Suprapubic skin (tissue), 4 donors: Measurements from ENCODE around the gene SDF2. TPM values are rescaled to one million over a fixed set of nuclear protein-coding genes. Genes with fewer than 3 reads are reported as not detected.

Source experiments
- DNase-seq, 2 donors: peaks; one replicate each; pipeline ENCODE4 v3.0.0-alpha.2; 2019; ENCODE audit warnings: low spot score in 2 of 2
- H3K27ac ChIP-seq: fragments of 200-600 bp; sonication (generic); one replicate; pipeline ENCODE4 v1.5.1; 2019
- H3K27me3 ChIP-seq: fragments of 200-600 bp; sonication (generic); one replicate; pipeline ENCODE4 v1.5.1; 2019
- H3K36me3 ChIP-seq: fragments of 200-600 bp; sonication (generic); one replicate; pipeline ENCODE4 v1.5.1; 2019
- H3K4me1 ChIP-seq: fragments of 200-600 bp; sonication (generic); one replicate; pipeline ENCODE4 v1.5.1; 2019
- H3K4me3 ChIP-seq: fragments of 200-600 bp; sonication (generic); one replicate; pipeline ENCODE4 v1.5.1; 2019; ENCODE audit warnings: mild to moderate bottlenecking
- H3K9me3 ChIP-seq: fragments of 200-600 bp; sonication (generic); one replicate; pipeline ENCODE4 v1.5.1; 2019
- EP300 ChIP-seq: sonication (generic); formaldehyde crosslinking; IDR thresholded peaks from one replicate; pipeline ENCODE4 v1.6.1; 2017; ENCODE audit warnings: antibody characterized with exemption
- POLR2A ChIP-seq, 2 donors: fragments of 450-650 bp; IDR thresholded peaks; one replicate each; pipeline ENCODE4 v1.6.1; 2017; ENCODE audit warnings: antibody characterized with exemption in 2 of 2, mild to moderate bottlenecking in 2 of 2, moderate library complexity in 2 of 2
- POLR2AphosphoS5 ChIP-seq, 3 donors: sonication (generic); formaldehyde crosslinking; IDR thresholded peaks; one replicate each; pipeline ENCODE4 v1.6.1; 2017; ENCODE audit warnings: antibody characterized with exemption in 3 of 3
- WGBS: methylation state at CpG from one replicate; pipeline ENCODE4 v1.1.5; 2018; 5-methylcytosine and 5-hydroxymethylcytosine counted together
- total RNA-seq, 4 donors: library from RNA; depleted of rRNA; stranded (reverse); fragments of >200 nt; gene quantifications; one replicate each; pipeline ENCODE4 v1.1.0, GENCODE V29; 2016
- TF ChIP-seq, protein P1 (sequence below), 2 donors: fragments of 200-600 bp in 1 of 2; fragments of 450-650 bp in 1 of 2; sonication (generic) in 1 of 2; IDR thresholded peaks; one replicate each; pipeline ENCODE4 v1.5.1; 2016 to 2019; ENCODE audit warnings: antibody characterized with exemption in 2 of 2, mild to moderate bottlenecking in 1 of 2, moderate library complexity in 1 of 2

Gene SDF2
- total RNA-seq, 4 donors from 2014 or later: 35.8 to 50.3 (median 36.3) TPM

DNA sequence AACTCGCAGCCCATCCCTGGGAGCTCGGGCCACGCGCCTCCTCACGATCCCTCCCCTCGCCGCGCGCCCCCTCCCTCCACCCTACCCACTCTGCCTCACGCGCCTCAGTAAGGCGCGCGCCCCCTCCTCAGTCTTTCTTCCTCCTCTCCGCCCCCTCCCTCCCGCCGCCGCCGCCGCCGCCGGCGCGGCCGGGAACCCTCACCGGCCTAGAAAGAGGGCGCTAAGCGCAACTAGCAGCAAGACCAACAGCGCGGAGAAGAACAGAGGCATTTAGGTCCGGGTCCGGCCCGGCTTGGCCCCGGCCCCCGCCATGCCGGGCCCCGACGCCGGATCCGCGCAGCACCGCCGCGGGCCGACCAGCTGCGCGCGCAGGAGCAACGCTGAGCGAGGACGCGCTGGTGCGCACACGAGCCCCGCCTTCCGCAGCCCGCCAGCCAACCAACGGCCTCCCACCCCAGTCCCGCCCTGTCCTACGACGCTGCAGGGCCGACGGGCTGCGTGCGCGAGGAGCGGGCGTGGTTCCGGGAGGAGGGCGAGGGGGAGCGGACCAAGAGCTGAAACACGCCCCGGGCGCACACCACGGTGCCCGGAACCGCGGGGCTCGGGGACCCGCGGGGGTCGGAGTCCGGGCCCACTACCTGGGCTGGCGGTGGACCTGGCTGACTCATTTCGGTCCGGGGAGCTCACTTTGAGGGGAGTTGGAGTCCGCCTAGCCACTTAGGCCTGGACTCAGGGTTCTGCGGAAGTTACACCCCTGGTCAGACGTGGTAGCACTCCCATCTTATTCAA lies 16.7 kb downstream of the SDF2 start, which contains the start of gene BLTP2:
Gene BLTP2, minus strand, starts transcription at position 372 of the 789 bp plus-strand sequence. Its CDS starts 102 bp downstream, at position 270.
- Histone ChIP-seq H3K9me3 (no peaks in the 10 kb centered on the region), H3K36me3 (peaks cover 41% of the 10 kb centered on the region), H3K4me3 (peak within 1 kb of the TSS; percentile 74), H3K4me1 (peaks cover 34% of the 10 kb centered on the region), H3K27me3 (no peaks in the 10 kb centered on the region), H3K27ac (peak within 1 kb of the TSS; percentile 90)
- 1% methylated on average over 64 of the region's 89 CpGs for WGBS
- DNase-seq: peak; percentile 98
- TF ChIP-seq POLR2A (IDR thresholded peaks at IDR 0.05): peak in 1 of 2 donors; percentile 81
- TF ChIP-seq, protein P1, sequence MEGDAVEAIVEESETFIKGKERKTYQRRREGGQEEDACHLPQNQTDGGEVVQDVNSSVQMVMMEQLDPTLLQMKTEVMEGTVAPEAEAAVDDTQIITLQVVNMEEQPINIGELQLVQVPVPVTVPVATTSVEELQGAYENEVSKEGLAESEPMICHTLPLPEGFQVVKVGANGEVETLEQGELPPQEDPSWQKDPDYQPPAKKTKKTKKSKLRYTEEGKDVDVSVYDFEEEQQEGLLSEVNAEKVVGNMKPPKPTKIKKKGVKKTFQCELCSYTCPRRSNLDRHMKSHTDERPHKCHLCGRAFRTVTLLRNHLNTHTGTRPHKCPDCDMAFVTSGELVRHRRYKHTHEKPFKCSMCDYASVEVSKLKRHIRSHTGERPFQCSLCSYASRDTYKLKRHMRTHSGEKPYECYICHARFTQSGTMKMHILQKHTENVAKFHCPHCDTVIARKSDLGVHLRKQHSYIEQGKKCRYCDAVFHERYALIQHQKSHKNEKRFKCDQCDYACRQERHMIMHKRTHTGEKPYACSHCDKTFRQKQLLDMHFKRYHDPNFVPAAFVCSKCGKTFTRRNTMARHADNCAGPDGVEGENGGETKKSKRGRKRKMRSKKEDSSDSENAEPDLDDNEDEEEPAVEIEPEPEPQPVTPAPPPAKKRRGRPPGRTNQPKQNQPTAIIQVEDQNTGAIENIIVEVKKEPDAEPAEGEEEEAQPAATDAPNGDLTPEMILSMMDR (IDR thresholded peaks at IDR 0.05): no peak
- peak in 2 of 3 donors; percentile 46 to 84 for TF ChIP-seq POLR2AphosphoS5 (IDR thresholded peaks at IDR 0.05)

DNA sequence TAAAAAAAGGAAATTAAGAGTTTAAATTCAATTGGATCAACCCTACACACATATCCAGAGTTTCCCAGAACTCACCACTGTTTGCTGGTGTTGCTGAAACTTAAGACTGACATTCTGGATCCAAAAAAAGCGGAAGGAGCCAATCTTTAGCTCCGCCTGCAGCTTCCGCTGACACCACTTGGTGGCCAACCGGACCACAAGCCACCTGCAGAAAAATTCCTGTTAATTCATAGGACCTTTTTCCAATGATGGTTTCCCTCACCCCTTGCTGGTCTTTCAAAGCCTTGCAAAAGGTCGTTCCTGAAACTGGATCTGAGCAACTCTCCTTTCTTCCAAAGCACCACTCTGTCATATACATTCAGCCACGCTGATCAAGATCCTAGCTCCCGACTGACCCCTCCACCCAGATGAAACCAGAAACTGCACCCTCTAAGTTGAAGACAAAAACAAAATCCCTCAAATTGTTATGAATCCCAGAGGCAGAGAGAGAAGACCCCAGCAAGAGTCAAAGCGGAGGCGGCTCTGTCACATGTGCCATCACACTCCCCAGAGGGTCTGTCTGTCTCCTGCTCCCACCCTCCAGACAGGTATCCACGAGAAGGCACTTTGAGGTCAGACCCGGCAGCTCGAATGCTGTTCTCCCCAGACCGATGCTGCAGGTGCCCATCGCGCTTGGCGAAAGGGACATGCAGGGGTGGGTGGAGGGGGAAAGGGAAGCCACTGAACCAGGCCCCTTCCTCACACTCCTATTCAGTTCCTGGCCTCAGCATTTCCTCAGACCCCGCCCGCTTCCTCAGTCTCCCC lies 17.5 kb downstream of the SDF2 start:
- no peaks in the 10 kb centered on the region for H3K27me3 ChIP-seq
- peaks cover 34% of the 10 kb centered on the region for H3K4me1 ChIP-seq
- peak in 1 of 2 donors; percentile 73 for DNase-seq
- TF ChIP-seq, protein P1 (IDR thresholded peaks at IDR 0.05): peak; percentile 25 to 48
- TF ChIP-seq EP300: no peak
- H3K9me3 ChIP-seq: no peaks in the 10 kb centered on the region
- peaks cover 49% of the 10 kb centered on the region for H3K36me3 ChIP-seq
- peak overlapping the region; percentile 90 for H3K27ac ChIP-seq
- WGBS: under 1% methylated on average over 18 of the region's 18 CpGs
- H3K4me3 ChIP-seq: peak overlapping the region; percentile 74

DNA sequence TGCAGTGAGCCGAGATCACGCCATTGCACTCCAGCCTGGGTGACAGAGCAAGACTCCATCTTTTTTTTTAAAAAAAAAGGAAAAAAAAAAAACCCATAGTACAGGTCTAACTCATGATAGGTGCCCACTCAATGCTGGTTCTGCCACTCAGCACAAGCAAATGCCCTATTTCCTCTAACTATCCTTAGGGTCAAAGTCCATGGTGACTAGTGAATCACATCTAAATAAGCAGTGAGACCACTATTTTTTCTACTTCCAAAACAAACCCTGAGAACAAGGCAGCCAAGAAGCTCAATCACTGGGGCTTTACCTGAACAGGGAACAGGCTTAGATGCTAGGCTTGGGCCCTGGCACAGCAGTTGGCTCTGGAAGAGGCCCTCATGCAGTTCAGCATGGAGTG lies 20.1 kb downstream of the SDF2 start:
- Histone ChIP-seq H3K27me3 (no peaks in the 10 kb centered on the region), H3K4me1 (peaks cover 30% of the 10 kb centered on the region), H3K36me3 (peaks cover 65% of the 10 kb centered on the region), H3K27ac (no peak overlapping the region), H3K9me3 (no peaks in the 10 kb centered on the region), H3K4me3 (no peak overlapping the region)
- TF ChIP-seq POLR2A (IDR thresholded peaks at IDR 0.05): no peak
- WGBS: 97% methylated on average over 2 of the region's 2 CpGs
- no peak for DNase-seq

DNA sequence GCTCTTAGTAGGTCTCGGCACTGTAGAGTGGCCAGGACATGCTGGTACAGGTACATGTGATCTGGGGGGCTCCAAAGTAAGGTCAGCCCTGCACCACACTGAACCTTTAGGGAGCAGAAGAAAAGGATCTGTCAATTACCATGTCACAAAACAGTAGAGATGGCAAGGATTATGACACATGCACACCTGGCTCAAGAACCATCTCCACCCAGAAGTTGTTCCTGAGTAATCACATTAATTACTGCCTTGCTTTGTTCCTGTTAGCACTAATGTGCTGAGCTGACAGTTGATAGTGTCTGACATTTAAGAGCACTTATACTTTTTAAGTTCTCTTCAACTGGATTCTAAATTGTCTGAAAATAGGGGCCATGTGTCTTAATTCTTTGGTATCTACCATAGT lies 26.2 kb downstream of the SDF2 start:
- no peak for DNase-seq
- Histone ChIP-seq H3K27me3 (no peaks in the 10 kb centered on the region), H3K4me3 (no peak overlapping the region), H3K36me3 (peaks cover 100% of the 10 kb centered on the region), H3K9me3 (no peaks in the 10 kb centered on the region), H3K27ac (no peak overlapping the region), H3K4me1 (peaks cover 10% of the 10 kb centered on the region)
- TF ChIP-seq POLR2AphosphoS5 (IDR thresholded peaks at IDR 0.05) (no peak), EP300 (no peak), POLR2A (IDR thresholded peaks at IDR 0.05) (no peak)
- TF ChIP-seq, protein P1 (IDR thresholded peaks at IDR 0.05): no peak
- 100% methylated on average over 1 of the region's 1 CpG for WGBS

DNA sequence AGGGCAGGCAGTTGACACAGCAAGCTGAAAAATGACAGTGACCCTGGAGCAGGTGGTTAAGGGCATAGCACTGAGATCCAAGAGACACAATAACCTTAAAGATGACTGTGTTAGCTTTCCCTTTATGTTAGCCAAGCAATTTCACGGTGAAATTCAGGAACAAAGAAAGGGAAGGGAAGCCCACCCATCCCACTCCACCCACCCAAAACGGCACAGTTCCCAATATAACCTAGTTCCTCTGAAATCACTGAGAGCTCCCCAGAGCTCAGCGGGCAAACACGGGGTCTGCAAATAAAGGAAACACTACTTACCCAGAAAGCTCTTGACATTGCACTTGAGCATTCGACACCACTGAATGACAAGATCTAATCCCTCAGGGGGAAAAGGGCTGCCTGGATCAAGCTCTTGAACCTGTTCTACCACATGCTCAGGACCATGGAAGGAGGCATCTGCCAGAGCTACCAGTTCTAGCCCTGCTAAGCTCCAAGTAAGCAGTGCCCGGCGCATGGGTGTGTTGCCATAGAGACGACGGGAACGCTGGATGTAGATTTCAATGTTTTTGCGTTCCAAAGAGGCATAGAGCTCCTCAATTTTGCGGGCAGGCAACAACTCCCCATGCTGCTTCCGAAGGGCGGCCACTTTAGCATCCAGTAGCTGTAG lies 27.4 kb downstream of the SDF2 start:
- TF ChIP-seq EP300: no peak
- Histone ChIP-seq H3K27me3 (no peaks in the 10 kb centered on the region), H3K9me3 (no peaks in the 10 kb centered on the region), H3K4me1 (peaks cover 10% of the 10 kb centered on the region), H3K36me3 (peaks cover 100% of the 10 kb centered on the region), H3K4me3 (no peak overlapping the region), H3K27ac (no peak overlapping the region)
- WGBS: 74% methylated on average over 14 of the region's 14 CpGs
- no peak for DNase-seq

DNA sequence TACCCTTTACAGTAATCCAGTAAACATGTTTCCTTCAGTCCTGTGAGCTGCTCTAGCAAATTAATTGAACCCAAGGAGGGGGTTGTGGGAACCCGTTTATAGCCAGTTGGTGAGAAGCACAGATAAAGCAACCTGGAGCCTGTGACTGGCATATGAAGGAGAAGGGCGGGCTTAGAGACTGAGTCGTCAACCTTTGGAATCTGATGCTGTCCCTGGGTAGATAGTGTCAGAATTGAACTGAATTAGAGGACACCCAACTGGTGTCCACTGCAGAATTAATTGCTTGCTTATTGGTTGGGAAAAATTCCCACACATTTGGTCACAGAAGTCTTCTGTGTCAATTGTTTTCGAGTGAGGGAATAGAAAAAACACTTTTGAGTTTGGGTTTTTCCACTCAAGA lies 34.9 kb downstream of the SDF2 start:
- no peak overlapping the region for H3K4me3 ChIP-seq
- H3K27me3 ChIP-seq: no peaks in the 10 kb centered on the region
- no peaks in the 10 kb centered on the region for H3K9me3 ChIP-seq
- H3K36me3 ChIP-seq: peaks cover 93% of the 10 kb centered on the region
- 93% methylated on average over 4 of the region's 4 CpGs for WGBS
- H3K4me1 ChIP-seq: no peaks in the 10 kb centered on the region
- DNase-seq: no peak
- TF ChIP-seq POLR2A (IDR thresholded peaks at IDR 0.05): no peak
- TF ChIP-seq POLR2AphosphoS5 (IDR thresholded peaks at IDR 0.05): no peak
- TF ChIP-seq, protein P1 (IDR thresholded peaks at IDR 0.05): no peak
- no peak for TF ChIP-seq EP300
- no peak overlapping the region for H3K27ac ChIP-seq
